Nephron (organoid): ENCODE measurements around the gene ATP2C1.

Experiments
- H3K27ac Mint-ChIP-seq, 3 experiments: 2 replicates each; pipeline ENCODE4 v1.8.0; 2020; ENCODE audit warnings: mixed read lengths in 3 of 3, mild to moderate bottlenecking in 2 of 3, moderate library complexity in 1 of 3
- H3K27me3 Mint-ChIP-seq: 2 replicates; pipeline ENCODE4 v1.8.0; 2021; ENCODE audit warnings: low read depth, mild to moderate bottlenecking, moderate library complexity, mixed read lengths
- H3K36me3 Mint-ChIP-seq: 2 replicates; pipeline ENCODE4 v1.8.0; 2020; ENCODE audit warnings: low read depth, mixed read lengths
- H3K4me1 Mint-ChIP-seq: 2 replicates; pipeline ENCODE4 v1.8.0; 2020; ENCODE audit warnings: mixed read lengths
- H3K4me3 Mint-ChIP-seq, 3 experiments: 2 replicates each; pipeline ENCODE4 v1.8.0; 2020; ENCODE audit warnings: mild to moderate bottlenecking in 3 of 3, mixed read lengths in 3 of 3, moderate library complexity in 2 of 3
- H3K9me3 Mint-ChIP-seq: 2 replicates; pipeline ENCODE4 v1.8.0; 2020; ENCODE audit warnings: mixed read lengths
- CTCF ChIP-seq, 3 experiments: fragments of 200-600 bp; sonication (generic); IDR thresholded peaks; one replicate each; pipeline ENCODE4 v1.5.0; 2021; ENCODE audit warnings: antibody characterized with exemption in 3 of 3; ENCODE audit not compliant: unreplicated experiment in 3 of 3

The ATP2C1 gene

GRCh38 chr3:130893376-130894129 is at the start of gene ATP2C1:
Gene ATP2C1 (plus strand): TSS chr3:130894084. CDS start chr3:130894770, 686 bp downstream.
- H3K27me3 Mint-ChIP-seq: no peaks in the 10 kb centered on the region
- no peaks in the 10 kb centered on the region for H3K9me3 Mint-ChIP-seq
- H3K36me3 Mint-ChIP-seq: no peaks in the 10 kb centered on the region
- H3K4me3 Mint-ChIP-seq: peak within 1 kb of the TSS; percentile 89 to 99 (median 94)
- H3K27ac Mint-ChIP-seq: peak within 1 kb of the TSS; percentile 99 to 100 (median 99)
- TF ChIP-seq CTCF (IDR thresholded peaks at IDR 0.05; ENCODE audit: unreplicated experiment in 3 of 3): no peak
- H3K4me1 Mint-ChIP-seq: peaks cover 36% of the 10 kb centered on the region

GRCh38 chr3:130844462-130844861 is 49.4 kb upstream of the ATP2C1 start:
- no peak overlapping the region for H3K27ac Mint-ChIP-seq
- H3K4me1 Mint-ChIP-seq: peaks cover 29% of the 10 kb centered on the region
- no peaks in the 10 kb centered on the region for H3K36me3 Mint-ChIP-seq
- TF ChIP-seq CTCF (IDR thresholded peaks at IDR 0.05; ENCODE audit: unreplicated experiment in 3 of 3): no peak
- H3K9me3 Mint-ChIP-seq: no peaks in the 10 kb centered on the region
- H3K27me3 Mint-ChIP-seq: peaks cover 5% of the 10 kb centered on the region
- H3K4me3 Mint-ChIP-seq: no peak overlapping the region

GRCh38 chr3:130846181-130846580 is 47.7 kb upstream of the ATP2C1 start:
- Mint-ChIP-seq H3K4me3 (no peak overlapping the region), H3K27me3 (peaks cover 5% of the 10 kb centered on the region), H3K4me1 (peaks cover 30% of the 10 kb centered on the region), H3K27ac (no peak overlapping the region), H3K36me3 (no peaks in the 10 kb centered on the region), H3K9me3 (no peaks in the 10 kb centered on the region)
- TF ChIP-seq CTCF (IDR thresholded peaks at IDR 0.05; ENCODE audit: unreplicated experiment in 3 of 3): no peak

GRCh38 chr3:130849091-130849552 is 44.8 kb upstream of the ATP2C1 start:
- H3K27ac Mint-ChIP-seq: peak overlapping the region in 2 of 3 experiments; percentile 6 to 34
- H3K36me3 Mint-ChIP-seq: no peaks in the 10 kb centered on the region
- H3K4me3 Mint-ChIP-seq: no peak overlapping the region
- H3K4me1 Mint-ChIP-seq: peaks cover 18% of the 10 kb centered on the region
- no peaks in the 10 kb centered on the region for H3K9me3 Mint-ChIP-seq
- TF ChIP-seq CTCF (IDR thresholded peaks at IDR 0.05; ENCODE audit: unreplicated experiment in 3 of 3): no peak
- H3K27me3 Mint-ChIP-seq: peaks cover 5% of the 10 kb centered on the region

- peaks cover 5% of the 10 kb centered on the region for H3K27me3 Mint-ChIP-seq
- peak overlapping the region; percentile 26 to 58 (median 53) for H3K27ac Mint-ChIP-seq
- H3K9me3 Mint-ChIP-seq: no peaks in the 10 kb centered on the region
- peak overlapping the region in 2 of 3 experiments; percentile 56 to 72 for H3K4me3 Mint-ChIP-seq
- no peaks in the 10 kb centered on the region for H3K36me3 Mint-ChIP-seq
- peaks cover 18% of the 10 kb centered on the region for H3K4me1 Mint-ChIP-seq
- TF ChIP-seq CTCF (IDR thresholded peaks at IDR 0.05; ENCODE audit: unreplicated experiment in 3 of 3): no peak
Observed at GRCh38 chr3:130850044-130850797, 43.7 kb upstream of the ATP2C1 start.
